Renal pelvis (tissue), 4 donors: ENCODE data around the gene HBS1L. TPM values are rescaled to one million over a fixed set of nuclear protein-coding genes. Genes with fewer than 3 reads are reported as not detected.
"Not testable (repeated sequence)": the region's sequence is repeated elsewhere in the genome, so short reads cannot be mapped to it uniquely, and the experiment has no call there.

Source experiments
- DNase-seq: peaks from one replicate; pipeline ENCODE4 v3.0.0-alpha.2; 2013
- polyA plus RNA-seq, 3 donors: library from polyadenylated mRNA; unstranded; fragments of 120-200 nt; gene quantifications; one replicate each; pipeline ENCODE4 v1.2.1, GENCODE V29; 2013; ENCODE audit not compliant: insufficient read length in 3 of 3

The HBS1L gene
- polyA plus RNA-seq, 3 donors = 58.8 to 78.3 (median 69.9) TPM

GRCh38 chr6:135085700-135086413 is 31.2 kb upstream of the HBS1L start:
- no peak for DNase-seq

GRCh38 chr6:135084916-135085269 is 30.3 kb upstream of the HBS1L start:
- DNase-seq = no peak

GRCh38 chr6:135084001-135084915 is 29.6 kb upstream of the HBS1L start:
- DNase-seq = no peak

GRCh38 chr6:135081966-135082365 is 27.3 kb upstream of the HBS1L start:
- no peak for DNase-seq

GRCh38 chr6:135075018-135075417 is 20.4 kb upstream of the HBS1L start:
- no peak for DNase-seq

DNA sequence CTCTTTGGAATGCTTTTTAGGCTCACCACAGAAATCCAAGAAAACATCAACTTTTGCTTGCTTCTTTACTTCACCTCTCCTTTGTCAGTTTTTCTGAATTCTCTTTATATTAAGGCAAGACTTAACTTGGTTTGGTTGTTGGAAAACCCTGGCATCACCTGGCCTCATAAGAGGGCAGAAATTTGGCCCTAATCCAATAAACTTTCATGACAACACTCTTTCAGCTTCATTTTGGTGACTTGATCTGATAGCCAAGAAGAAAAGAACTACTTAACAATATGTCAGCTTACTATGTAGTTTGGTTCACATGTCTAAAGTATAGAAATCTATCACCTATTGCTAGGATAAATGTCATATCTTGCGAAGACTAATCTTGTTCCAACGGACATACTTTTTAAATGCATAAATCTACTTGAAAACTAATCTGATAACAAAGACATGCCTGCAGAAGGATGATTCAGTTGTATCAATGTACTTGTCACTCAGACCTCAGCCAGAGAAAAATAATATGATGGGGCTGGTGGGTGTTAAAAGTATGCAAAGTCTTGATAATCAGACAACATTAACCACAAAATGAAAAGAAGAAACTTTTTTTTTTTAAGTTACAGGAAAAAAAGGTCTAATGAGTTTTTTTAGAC is 19.3 kb upstream of the HBS1L start:
- no peak for DNase-seq

DNA sequence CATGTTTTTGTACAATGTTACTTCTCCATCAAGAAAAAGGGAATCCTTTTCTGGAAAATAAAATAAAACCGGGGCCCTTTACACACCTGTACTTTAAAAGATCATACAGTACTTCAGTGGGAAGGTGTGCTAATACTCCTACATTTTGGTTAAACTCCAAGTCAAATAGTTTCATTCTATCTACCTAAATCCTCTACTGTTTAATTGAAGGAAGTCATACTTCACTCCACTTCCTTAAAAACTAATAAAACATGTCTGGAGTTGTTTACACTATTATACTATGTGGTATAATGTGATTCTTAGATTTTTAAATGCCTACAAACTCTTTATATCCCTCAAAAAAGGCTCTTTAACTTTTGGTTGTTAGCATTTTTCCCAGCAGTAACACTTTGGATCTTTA is 18.6 kb upstream of the HBS1L start:
- DNase-seq = no peak

GRCh38 chr6:135072753-135073152 is 18.1 kb upstream of the HBS1L start:
- DNase-seq = no peak

- DNase-seq = no peak
Measured at GRCh38 chr6:135071541-135071940, 16.9 kb upstream of the HBS1L start.

- DNase-seq = no peak
Measured at GRCh38 chr6:135067911-135068310, 13.3 kb upstream of the HBS1L start.

- DNase-seq = no peak
Measured at GRCh38 chr6:135066806-135067205, 12.2 kb upstream of the HBS1L start.

GRCh38 chr6:135066397-135066796 is 11.8 kb upstream of the HBS1L start:
- DNase-seq = no peak

DNA sequence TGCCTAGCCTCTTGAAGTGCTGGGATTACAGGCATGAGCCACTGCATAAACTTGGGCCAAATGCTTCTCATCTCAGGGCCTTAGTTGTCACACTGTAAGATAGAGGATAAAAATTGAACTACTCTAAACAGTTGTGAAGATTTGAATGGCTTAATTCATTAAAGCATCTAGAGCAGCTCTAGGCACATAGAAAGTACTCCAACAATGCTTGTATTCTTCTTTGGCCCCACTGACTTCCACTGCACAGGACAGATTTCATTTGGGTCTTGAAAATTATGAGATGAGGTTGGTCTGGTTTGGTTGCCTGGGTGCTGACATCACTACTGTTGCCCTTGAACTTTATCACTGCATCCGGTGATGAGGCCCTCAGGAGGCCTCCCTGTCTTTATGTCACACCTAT is 10.0 kb upstream of the HBS1L start:
- no peak for DNase-seq

GRCh38 chr6:135063926-135064325 is 9.3 kb upstream of the HBS1L start:
- DNase-seq = no peak

DNA sequence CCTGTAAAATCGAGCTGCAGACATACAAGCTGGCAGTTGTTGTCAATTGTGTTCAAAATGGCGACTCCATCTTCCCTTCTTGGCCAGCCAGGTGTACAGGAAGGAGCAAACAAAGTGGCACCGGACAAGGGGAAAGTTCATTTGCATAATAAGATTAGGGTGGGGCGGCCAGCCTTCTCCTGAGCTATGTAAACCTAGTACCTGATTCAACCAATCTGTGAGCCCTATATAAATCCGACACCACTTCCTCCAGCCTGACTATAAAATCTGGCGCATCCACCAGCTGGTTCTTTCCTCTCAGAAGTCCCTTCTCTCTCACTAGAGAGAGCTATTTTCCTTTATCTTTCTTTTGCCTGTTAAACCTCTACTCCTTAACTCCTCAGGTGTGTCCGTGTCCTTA is 8.1 kb upstream of the HBS1L start:
- no peak for DNase-seq

GRCh38 chr6:135060076-135060475 is 5.5 kb upstream of the HBS1L start:
- no peak for DNase-seq

GRCh38 chr6:135058299-135058698 is 3.7 kb upstream of the HBS1L start:
- DNase-seq = not testable (repeated sequence)

DNA sequence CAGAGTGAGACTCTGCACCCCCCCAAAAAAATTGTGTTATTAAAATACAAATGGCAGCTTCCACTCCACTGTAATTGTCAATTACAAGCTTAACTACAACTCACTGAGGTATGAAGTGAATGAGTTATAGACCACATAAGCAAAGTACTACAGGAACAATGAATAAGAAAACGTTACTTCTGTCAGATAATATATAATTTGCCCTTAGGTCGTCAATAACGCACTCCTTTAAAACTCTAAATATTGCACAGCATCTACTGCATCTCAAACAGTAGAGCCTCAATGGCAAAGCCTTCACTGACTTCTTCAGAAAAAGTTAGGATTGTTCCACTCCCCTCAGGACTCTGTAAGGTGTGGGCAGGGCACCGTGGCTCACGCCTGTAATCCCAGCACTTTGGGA is 2.0 kb upstream of the HBS1L start:
- no peak for DNase-seq

- no peak for DNase-seq
Measured at GRCh38 chr6:135054226-135054568, 425 bp downstream of the HBS1L start.

DNA sequence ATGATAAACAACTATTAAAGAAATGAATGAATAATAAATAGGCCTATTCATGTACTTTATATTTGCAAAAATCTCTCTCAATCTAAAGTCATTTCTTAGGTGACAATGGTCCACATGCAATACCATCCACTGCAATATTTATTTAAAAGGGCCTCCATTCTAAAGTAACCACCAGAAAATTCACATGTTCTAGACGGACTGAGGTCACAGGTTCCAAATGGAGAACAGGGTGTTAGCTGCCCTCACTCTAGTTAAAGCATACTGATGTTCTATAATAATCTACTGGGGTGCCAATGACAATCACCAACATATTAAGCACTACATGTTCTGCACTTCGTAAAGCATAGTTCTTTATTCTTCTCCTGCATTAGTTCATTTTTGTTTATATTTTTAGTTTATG is 1.2 kb downstream of the HBS1L start:
- DNase-seq = no peak

GRCh38 chr6:135052939-135053338 is 1.7 kb downstream of the HBS1L start:
- no peak for DNase-seq

- no peak for DNase-seq
Measured at GRCh38 chr6:135048915-135049314, 5.7 kb downstream of the HBS1L start.

DNA sequence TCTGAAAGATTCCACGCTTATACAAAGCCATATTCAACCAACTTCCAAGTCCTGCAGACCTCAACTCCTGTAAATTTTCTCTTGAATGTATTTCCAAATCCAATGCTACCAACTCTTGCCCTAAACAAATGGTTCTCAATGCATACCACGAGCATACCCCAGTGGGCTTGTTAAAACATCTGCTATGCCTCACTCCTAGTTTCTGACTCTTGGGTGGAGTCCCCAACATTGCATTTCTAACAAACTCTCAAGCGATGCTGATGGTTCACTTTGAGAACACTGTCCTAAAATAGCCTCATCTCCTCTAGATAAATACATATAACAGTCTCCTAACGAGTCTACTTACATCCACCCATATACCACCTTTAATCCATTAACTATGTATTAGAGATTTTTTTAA is 7.3 kb downstream of the HBS1L start:
- DNase-seq = no peak
